H1 (cell line): ENCODE measurements around the gene PRR12. TPM values are rescaled to one million over a fixed set of nuclear protein-coding genes. Genes with fewer than 3 reads are reported as not detected.
A peak's percentile ranks its signal among the peaks of the same experiment; 100 is the strongest.

Experiments
- CEBPB ChIP-seq: IDR thresholded peaks from 2 replicates; pipeline ENCODE4 v1.6.1; 2012; ENCODE audit warnings: low read depth, low read length
- HDAC2 ChIP-seq, 2 experiments: fragments of 300-600 bp in 1 of 2; sonication (generic) in 1 of 2; IDR thresholded peaks; 2 replicates each; pipeline ENCODE4 v1.6.1; 2011 to 2012; ENCODE audit warnings: low read depth in 2 of 2, low read length in 2 of 2, mild to moderate bottlenecking in 2 of 2, moderate library complexity in 2 of 2, borderline replicate concordance in 1 of 2, inconsistent platforms in 1 of 2
- JUN ChIP-seq: IDR thresholded peaks from 2 replicates; pipeline ENCODE4 v1.6.1; 2011; ENCODE audit warnings: low read depth, mild to moderate bottlenecking, improper control_type of control experiment, low read length
- POLR2A ChIP-seq, 2 experiments: IDR thresholded peaks; 1 replicate in 1 of 2; 2 replicates in 1 of 2; pipeline ENCODE4 v1.6.1; 2011; ENCODE audit warnings: low read depth in 2 of 2, low read length in 2 of 2, mild to moderate bottlenecking in 2 of 2; ENCODE audit errors: control extremely low read depth in 1 of 2
- RBBP5 ChIP-seq: IDR thresholded peaks from 2 replicates; pipeline ENCODE4 v1.7.1; 2012; ENCODE audit warnings: low read depth, mild to moderate bottlenecking, inconsistent platforms, low read length, moderate library complexity, borderline replicate concordance
- SP1 ChIP-seq: IDR thresholded peaks from 2 replicates; pipeline ENCODE4 v1.6.1; 2011; ENCODE audit warnings: low read depth, low read length
- TAF7 ChIP-seq: optimal IDR thresholded peaks from 2 replicates; pipeline ENCODE3; 2011; ENCODE audit warnings: low read depth, mild to moderate bottlenecking, inconsistent platforms, low read length, moderate library complexity, borderline replicate concordance
- polyA plus RNA-seq, 7 experiments: library from polyadenylated mRNA; depleted of rRNA in 3 of 7; stranded (reverse) in 5 of 7; unstranded in 2 of 7; fragments of >200 nt in 5 of 7; fragments of 200-250 nt in 2 of 7; gene quantifications; 1 replicate in 5 of 7; 2 replicates in 1 of 7; 4 replicates in 1 of 7; pipeline versions ENCODE4 v1.2.1 to v1.2.3, GENCODE V29; 2011 to 2013; ENCODE audit warnings: missing spikeins in 2 of 7, mixed read lengths in 2 of 7
- total RNA-seq: library from RNA; stranded (reverse); fragmentation: NEBNext Ultra II Directional; extraction: Animal tissue kit (Norgen Biotek cat#: 25700); gene quantifications from 2 replicates; pipeline ENCODE4 v1.2.1, GENCODE V29; 2021
- TF ChIP-seq, protein P1 (sequence below): fragments of 300-600 bp; sonication (generic); IDR thresholded peaks from 2 replicates; pipeline ENCODE4 v1.7.1; 2012; ENCODE audit warnings: low read length, moderate library complexity, mild to moderate bottlenecking, inconsistent platforms; ENCODE audit not compliant: insufficient replicate concordance
- TF ChIP-seq, protein P2 (sequence below): IDR thresholded peaks from 2 replicates; pipeline ENCODE4 v1.6.1; 2012; ENCODE audit warnings: inconsistent platforms

Gene PRR12
- total and polyA plus RNA-seq, 2 of the 8 experiments (the other 6 are each of a cell fraction or from before 2014, with no cell fraction given) = 2.5 to 59.4 TPM

GRCh38 chr19:49590071-49590970, 661 bp upstream of the PRR12 start (continued):
- TF ChIP-seq, protein P1, sequence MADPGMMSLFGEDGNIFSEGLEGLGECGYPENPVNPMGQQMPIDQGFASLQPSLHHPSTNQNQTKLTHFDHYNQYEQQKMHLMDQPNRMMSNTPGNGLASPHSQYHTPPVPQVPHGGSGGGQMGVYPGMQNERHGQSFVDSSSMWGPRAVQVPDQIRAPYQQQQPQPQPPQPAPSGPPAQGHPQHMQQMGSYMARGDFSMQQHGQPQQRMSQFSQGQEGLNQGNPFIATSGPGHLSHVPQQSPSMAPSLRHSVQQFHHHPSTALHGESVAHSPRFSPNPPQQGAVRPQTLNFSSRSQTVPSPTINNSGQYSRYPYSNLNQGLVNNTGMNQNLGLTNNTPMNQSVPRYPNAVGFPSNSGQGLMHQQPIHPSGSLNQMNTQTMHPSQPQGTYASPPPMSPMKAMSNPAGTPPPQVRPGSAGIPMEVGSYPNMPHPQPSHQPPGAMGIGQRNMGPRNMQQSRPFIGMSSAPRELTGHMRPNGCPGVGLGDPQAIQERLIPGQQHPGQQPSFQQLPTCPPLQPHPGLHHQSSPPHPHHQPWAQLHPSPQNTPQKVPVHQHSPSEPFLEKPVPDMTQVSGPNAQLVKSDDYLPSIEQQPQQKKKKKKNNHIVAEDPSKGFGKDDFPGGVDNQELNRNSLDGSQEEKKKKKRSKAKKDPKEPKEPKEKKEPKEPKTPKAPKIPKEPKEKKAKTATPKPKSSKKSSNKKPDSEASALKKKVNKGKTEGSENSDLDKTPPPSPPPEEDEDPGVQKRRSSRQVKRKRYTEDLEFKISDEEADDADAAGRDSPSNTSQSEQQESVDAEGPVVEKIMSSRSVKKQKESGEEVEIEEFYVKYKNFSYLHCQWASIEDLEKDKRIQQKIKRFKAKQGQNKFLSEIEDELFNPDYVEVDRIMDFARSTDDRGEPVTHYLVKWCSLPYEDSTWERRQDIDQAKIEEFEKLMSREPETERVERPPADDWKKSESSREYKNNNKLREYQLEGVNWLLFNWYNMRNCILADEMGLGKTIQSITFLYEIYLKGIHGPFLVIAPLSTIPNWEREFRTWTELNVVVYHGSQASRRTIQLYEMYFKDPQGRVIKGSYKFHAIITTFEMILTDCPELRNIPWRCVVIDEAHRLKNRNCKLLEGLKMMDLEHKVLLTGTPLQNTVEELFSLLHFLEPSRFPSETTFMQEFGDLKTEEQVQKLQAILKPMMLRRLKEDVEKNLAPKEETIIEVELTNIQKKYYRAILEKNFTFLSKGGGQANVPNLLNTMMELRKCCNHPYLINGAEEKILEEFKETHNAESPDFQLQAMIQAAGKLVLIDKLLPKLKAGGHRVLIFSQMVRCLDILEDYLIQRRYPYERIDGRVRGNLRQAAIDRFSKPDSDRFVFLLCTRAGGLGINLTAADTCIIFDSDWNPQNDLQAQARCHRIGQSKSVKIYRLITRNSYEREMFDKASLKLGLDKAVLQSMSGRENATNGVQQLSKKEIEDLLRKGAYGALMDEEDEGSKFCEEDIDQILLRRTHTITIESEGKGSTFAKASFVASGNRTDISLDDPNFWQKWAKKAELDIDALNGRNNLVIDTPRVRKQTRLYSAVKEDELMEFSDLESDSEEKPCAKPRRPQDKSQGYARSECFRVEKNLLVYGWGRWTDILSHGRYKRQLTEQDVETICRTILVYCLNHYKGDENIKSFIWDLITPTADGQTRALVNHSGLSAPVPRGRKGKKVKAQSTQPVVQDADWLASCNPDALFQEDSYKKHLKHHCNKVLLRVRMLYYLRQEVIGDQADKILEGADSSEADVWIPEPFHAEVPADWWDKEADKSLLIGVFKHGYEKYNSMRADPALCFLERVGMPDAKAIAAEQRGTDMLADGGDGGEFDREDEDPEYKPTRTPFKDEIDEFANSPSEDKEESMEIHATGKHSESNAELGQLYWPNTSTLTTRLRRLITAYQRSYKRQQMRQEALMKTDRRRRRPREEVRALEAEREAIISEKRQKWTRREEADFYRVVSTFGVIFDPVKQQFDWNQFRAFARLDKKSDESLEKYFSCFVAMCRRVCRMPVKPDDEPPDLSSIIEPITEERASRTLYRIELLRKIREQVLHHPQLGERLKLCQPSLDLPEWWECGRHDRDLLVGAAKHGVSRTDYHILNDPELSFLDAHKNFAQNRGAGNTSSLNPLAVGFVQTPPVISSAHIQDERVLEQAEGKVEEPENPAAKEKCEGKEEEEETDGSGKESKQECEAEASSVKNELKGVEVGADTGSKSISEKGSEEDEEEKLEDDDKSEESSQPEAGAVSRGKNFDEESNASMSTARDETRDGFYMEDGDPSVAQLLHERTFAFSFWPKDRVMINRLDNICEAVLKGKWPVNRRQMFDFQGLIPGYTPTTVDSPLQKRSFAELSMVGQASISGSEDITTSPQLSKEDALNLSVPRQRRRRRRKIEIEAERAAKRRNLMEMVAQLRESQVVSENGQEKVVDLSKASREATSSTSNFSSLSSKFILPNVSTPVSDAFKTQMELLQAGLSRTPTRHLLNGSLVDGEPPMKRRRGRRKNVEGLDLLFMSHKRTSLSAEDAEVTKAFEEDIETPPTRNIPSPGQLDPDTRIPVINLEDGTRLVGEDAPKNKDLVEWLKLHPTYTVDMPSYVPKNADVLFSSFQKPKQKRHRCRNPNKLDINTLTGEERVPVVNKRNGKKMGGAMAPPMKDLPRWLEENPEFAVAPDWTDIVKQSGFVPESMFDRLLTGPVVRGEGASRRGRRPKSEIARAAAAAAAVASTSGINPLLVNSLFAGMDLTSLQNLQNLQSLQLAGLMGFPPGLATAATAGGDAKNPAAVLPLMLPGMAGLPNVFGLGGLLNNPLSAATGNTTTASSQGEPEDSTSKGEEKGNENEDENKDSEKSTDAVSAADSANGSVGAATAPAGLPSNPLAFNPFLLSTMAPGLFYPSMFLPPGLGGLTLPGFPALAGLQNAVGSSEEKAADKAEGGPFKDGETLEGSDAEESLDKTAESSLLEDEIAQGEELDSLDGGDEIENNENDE = no peak
- TF ChIP-seq POLR2A (IDR thresholded peaks at IDR 0.05; ENCODE audit: control extremely low read depth in 1 of 2, low read depth in 2 of 2, low read length in 2 of 2) = peak; percentile 81 to 90
- TF ChIP-seq TAF7 = peak; percentile 78
- no peak for TF ChIP-seq RBBP5
- no peak for TF ChIP-seq CEBPB
- TF ChIP-seq, protein P2, sequence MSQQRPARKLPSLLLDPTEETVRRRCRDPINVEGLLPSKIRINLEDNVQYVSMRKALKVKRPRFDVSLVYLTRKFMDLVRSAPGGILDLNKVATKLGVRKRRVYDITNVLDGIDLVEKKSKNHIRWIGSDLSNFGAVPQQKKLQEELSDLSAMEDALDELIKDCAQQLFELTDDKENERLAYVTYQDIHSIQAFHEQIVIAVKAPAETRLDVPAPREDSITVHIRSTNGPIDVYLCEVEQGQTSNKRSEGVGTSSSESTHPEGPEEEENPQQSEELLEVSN = no peak
- TF ChIP-seq HDAC2 (IDR thresholded peaks at IDR 0.05; ENCODE audit: borderline replicate concordance in 1 of 2, low read depth in 2 of 2, low read length in 2 of 2) = no peak
- peak; percentile 85; the same call in 1 of the 2 replicates for TF ChIP-seq SP1
- TF ChIP-seq JUN = no peak
